Measurements from ENCODE around the gene SLC22A15. TPM values are rescaled to one million over a fixed set of nuclear protein-coding genes. Genes with fewer than 3 reads are reported as not detected.

Gene SLC22A15
- total and polyA plus RNA-seq, 2 experiments from 2014 or later, result 2.7 to 3.8 TPM

- Histone ChIP-seq H3K4me2 (no peak overlapping the region), H3K36me3 (ENCODE audit: insufficient read depth) (no peaks in the 10 kb centered on the region), H3F3A (replicated peaks; ENCODE audit: low read depth) (no peaks in the 10 kb centered on the region), H3K27ac (ENCODE audit: low read depth) (no peak overlapping the region), H3K79me2 (replicated peaks; ENCODE audit: insufficient read depth) (no peaks in the 10 kb centered on the region), H3K4me3 (no peak overlapping the region), H3K4me1 (ENCODE audit: insufficient read depth) (no peaks in the 10 kb centered on the region), H3K9me2 (ENCODE audit: insufficient read depth) (no peaks in the 10 kb centered on the region), H2AFZ (no peak overlapping the region), H4K20me1 (replicated peaks; ENCODE audit: insufficient read depth) (no peaks in the 10 kb centered on the region), H3K27me3 (ENCODE audit: insufficient read depth) (no peaks in the 10 kb centered on the region)
- H3K9me3 Mint-ChIP-seq, result peaks cover 4% of the 10 kb centered on the region; the same call in 1 of the 3 replicates
- no peak overlapping the region for H3K4me3 Mint-ChIP-seq
- no peak overlapping the region for H3K27ac Mint-ChIP-seq
- peaks cover 2% of the 10 kb centered on the region for H3K27me3 Mint-ChIP-seq (ENCODE audit: insufficient read depth, low read depth, poor library complexity)
- no peak for ATAC-seq
- no peak for TF ChIP-seq CREB1 (CRISPR knock-in tag; IDR thresholded peaks at IDR 0.05; ENCODE audit: low read depth)
- no peak for TF ChIP-seq EZH2 (IDR thresholded peaks at IDR 0.05; ENCODE audit: low read depth, unreplicated experiment)
- TF ChIP-seq POLR2AphosphoS5 (IDR thresholded peaks at IDR 0.05; ENCODE audit: low read depth), result no peak
- TF ChIP-seq, protein P1, sequence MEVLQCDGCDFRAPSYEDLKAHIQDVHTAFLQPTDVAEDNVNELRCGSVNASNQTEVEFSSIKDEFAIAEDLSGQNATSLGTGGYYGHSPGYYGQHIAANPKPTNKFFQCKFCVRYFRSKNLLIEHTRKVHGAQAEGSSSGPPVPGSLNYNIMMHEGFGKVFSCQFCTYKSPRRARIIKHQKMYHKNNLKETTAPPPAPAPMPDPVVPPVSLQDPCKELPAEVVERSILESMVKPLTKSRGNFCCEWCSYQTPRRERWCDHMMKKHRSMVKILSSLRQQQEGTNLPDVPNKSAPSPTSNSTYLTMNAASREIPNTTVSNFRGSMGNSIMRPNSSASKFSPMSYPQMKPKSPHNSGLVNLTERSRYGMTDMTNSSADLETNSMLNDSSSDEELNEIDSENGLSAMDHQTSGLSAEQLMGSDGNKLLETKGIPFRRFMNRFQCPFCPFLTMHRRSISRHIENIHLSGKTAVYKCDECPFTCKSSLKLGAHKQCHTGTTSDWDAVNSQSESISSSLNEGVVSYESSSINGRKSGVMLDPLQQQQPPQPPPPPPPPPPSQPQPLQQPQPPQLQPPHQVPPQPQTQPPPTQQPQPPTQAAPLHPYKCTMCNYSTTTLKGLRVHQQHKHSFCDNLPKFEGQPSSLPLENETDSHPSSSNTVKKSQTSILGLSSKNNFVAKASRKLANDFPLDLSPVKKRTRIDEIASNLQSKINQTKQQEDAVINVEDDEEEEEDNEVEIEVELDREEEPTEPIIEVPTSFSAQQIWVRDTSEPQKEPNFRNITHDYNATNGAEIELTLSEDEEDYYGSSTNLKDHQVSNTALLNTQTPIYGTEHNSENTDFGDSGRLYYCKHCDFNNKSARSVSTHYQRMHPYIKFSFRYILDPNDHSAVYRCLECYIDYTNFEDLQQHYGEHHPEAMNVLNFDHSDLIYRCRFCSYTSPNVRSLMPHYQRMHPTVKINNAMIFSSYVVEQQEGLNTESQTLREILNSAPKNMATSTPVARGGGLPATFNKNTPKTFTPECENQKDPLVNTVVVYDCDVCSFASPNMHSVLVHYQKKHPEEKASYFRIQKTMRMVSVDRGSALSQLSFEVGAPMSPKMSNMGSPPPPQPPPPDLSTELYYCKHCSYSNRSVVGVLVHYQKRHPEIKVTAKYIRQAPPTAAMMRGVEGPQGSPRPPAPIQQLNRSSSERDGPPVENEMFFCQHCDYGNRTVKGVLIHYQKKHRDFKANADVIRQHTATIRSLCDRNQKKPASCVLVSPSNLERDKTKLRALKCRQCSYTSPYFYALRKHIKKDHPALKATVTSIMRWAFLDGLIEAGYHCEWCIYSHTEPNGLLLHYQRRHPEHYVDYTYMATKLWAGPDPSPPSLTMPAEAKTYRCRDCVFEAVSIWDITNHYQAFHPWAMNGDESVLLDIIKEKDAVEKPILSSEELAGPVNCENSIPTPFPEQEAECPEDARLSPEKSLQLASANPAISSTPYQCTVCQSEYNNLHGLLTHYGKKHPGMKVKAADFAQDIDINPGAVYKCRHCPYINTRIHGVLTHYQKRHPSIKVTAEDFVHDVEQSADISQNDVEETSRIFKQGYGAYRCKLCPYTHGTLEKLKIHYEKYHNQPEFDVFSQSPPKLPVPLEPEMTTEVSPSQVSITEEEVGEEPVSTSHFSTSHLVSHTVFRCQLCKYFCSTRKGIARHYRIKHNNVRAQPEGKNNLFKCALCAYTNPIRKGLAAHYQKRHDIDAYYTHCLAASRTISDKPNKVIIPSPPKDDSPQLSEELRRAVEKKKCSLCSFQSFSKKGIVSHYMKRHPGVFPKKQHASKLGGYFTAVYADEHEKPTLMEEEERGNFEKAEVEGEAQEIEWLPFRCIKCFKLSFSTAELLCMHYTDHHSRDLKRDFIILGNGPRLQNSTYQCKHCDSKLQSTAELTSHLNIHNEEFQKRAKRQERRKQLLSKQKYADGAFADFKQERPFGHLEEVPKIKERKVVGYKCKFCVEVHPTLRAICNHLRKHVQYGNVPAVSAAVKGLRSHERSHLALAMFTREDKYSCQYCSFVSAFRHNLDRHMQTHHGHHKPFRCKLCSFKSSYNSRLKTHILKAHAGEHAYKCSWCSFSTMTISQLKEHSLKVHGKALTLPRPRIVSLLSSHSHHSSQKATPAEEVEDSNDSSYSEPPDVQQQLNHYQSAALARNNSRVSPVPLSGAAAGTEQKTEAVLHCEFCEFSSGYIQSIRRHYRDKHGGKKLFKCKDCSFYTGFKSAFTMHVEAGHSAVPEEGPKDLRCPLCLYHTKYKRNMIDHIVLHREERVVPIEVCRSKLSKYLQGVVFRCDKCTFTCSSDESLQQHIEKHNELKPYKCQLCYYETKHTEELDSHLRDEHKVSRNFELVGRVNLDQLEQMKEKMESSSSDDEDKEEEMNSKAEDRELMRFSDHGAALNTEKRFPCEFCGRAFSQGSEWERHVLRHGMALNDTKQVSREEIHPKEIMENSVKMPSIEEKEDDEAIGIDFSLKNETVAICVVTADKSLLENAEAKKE (CRISPR knock-in tag; IDR thresholded peaks at IDR 0.05), result no peak
- no peak for TF ChIP-seq EZH2phosphoT487 (IDR thresholded peaks at IDR 0.05; ENCODE audit: unreplicated experiment)
- no peak for TF ChIP-seq JUNB (IDR thresholded peaks at IDR 0.05; ENCODE audit: unreplicated experiment)
- TF ChIP-seq, protein P2, sequence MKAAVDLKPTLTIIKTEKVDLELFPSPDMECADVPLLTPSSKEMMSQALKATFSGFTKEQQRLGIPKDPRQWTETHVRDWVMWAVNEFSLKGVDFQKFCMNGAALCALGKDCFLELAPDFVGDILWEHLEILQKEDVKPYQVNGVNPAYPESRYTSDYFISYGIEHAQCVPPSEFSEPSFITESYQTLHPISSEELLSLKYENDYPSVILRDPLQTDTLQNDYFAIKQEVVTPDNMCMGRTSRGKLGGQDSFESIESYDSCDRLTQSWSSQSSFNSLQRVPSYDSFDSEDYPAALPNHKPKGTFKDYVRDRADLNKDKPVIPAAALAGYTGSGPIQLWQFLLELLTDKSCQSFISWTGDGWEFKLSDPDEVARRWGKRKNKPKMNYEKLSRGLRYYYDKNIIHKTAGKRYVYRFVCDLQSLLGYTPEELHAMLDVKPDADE (IDR thresholded peaks at IDR 0.05), result no peak
- TF ChIP-seq, protein P3, sequence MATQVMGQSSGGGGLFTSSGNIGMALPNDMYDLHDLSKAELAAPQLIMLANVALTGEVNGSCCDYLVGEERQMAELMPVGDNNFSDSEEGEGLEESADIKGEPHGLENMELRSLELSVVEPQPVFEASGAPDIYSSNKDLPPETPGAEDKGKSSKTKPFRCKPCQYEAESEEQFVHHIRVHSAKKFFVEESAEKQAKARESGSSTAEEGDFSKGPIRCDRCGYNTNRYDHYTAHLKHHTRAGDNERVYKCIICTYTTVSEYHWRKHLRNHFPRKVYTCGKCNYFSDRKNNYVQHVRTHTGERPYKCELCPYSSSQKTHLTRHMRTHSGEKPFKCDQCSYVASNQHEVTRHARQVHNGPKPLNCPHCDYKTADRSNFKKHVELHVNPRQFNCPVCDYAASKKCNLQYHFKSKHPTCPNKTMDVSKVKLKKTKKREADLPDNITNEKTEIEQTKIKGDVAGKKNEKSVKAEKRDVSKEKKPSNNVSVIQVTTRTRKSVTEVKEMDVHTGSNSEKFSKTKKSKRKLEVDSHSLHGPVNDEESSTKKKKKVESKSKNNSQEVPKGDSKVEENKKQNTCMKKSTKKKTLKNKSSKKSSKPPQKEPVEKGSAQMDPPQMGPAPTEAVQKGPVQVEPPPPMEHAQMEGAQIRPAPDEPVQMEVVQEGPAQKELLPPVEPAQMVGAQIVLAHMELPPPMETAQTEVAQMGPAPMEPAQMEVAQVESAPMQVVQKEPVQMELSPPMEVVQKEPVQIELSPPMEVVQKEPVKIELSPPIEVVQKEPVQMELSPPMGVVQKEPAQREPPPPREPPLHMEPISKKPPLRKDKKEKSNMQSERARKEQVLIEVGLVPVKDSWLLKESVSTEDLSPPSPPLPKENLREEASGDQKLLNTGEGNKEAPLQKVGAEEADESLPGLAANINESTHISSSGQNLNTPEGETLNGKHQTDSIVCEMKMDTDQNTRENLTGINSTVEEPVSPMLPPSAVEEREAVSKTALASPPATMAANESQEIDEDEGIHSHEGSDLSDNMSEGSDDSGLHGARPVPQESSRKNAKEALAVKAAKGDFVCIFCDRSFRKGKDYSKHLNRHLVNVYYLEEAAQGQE (IDR thresholded peaks at IDR 0.05; ENCODE audit: unreplicated experiment), result no peak
- TF ChIP-seq, protein P4, sequence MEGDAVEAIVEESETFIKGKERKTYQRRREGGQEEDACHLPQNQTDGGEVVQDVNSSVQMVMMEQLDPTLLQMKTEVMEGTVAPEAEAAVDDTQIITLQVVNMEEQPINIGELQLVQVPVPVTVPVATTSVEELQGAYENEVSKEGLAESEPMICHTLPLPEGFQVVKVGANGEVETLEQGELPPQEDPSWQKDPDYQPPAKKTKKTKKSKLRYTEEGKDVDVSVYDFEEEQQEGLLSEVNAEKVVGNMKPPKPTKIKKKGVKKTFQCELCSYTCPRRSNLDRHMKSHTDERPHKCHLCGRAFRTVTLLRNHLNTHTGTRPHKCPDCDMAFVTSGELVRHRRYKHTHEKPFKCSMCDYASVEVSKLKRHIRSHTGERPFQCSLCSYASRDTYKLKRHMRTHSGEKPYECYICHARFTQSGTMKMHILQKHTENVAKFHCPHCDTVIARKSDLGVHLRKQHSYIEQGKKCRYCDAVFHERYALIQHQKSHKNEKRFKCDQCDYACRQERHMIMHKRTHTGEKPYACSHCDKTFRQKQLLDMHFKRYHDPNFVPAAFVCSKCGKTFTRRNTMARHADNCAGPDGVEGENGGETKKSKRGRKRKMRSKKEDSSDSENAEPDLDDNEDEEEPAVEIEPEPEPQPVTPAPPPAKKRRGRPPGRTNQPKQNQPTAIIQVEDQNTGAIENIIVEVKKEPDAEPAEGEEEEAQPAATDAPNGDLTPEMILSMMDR (conservative IDR thresholded peaks at IDR 0.05; ENCODE audit: low read depth in 2 of 2), result no peak
- TF ChIP-seq ZNF331 (CRISPR knock-in tag; IDR thresholded peaks at IDR 0.05; ENCODE audit: low read depth), result no peak
- no peak for TF ChIP-seq ZNF114 (CRISPR knock-in tag; IDR thresholded peaks at IDR 0.05)
- TF ChIP-seq STAT1 (IDR thresholded peaks at IDR 0.05; ENCODE audit: unreplicated experiment), result no peak
- TF ChIP-seq NANOG (IDR thresholded peaks at IDR 0.05; ENCODE audit: borderline replicate concordance), result no peak
- peaks cover 10% of the 10 kb centered on the region for H3K4me1 Mint-ChIP-seq
- H3K36me3 Mint-ChIP-seq (ENCODE audit: low read depth), result peaks cover 7% of the 10 kb centered on the region; the same call in 2 of the 3 replicates
- no peak for DNase-seq (ENCODE audit: low spot score)
These were observed 32.5 kb downstream of the SLC22A15 start for GRCh38 chr1:116008656-116009390.

Measured in GM23338 (cell line).